MM.1S (cell line): ENCODE results near the gene DHRS2.
"Not testable (repeated sequence)": the region's sequence is repeated elsewhere in the genome, so short reads cannot be mapped to it uniquely, and the experiment has no call there.

Source experiments
- DNase-seq: peaks from one replicate; pipeline ENCODE4 v3.0.0-alpha.2; 2015
- H2AFZ ChIP-seq: fragments of 300-600 bp; sonication (generic); 2 replicates; pipeline ENCODE4 v1.6.0; 2016; ENCODE audit warnings: antibody characterized with exemption, low read length
- H3F3A ChIP-seq: fragments of 300-600 bp; sonication (generic); 2 replicates; pipeline ENCODE4 v1.6.1; 2016; ENCODE audit warnings: mild to moderate bottlenecking, antibody characterized with exemption, low read length, moderate library complexity, mixed read lengths; ENCODE audit not compliant: insufficient read depth
- H3K27ac ChIP-seq: fragments of 300-600 bp; sonication (generic); 2 replicates; pipeline ENCODE4 v1.5.1; 2016; ENCODE audit warnings: mild to moderate bottlenecking, low read length
- H3K27me3 ChIP-seq: fragments of 300-600 bp; sonication (generic); replicated peaks from 2 replicates; pipeline ENCODE4 v1.6.0; 2016; ENCODE audit warnings: low read length; ENCODE audit not compliant: insufficient read depth
- H3K36me3 ChIP-seq: fragments of 300-600 bp; sonication (generic); replicated peaks from 2 replicates; pipeline ENCODE4 v1.6.1; 2016; ENCODE audit warnings: mild to moderate bottlenecking, low read length, mixed read lengths; ENCODE audit not compliant: insufficient read depth
- H3K4me1 ChIP-seq: fragments of 300-600 bp; sonication (generic); 2 replicates; pipeline ENCODE4 v1.6.1; 2016; ENCODE audit warnings: low read length, mixed read lengths
- H3K4me2 ChIP-seq: fragments of 300-600 bp; sonication (generic); 2 replicates; pipeline ENCODE4 v1.6.0; 2016; ENCODE audit warnings: low read depth, low read length
- H3K4me3 ChIP-seq: fragments of 300-600 bp; sonication (generic); 2 replicates; pipeline ENCODE4 v1.5.1; 2016; ENCODE audit warnings: low read length, mixed read lengths
- H3K79me2 ChIP-seq: fragments of 300-600 bp; sonication (generic); 2 replicates; pipeline ENCODE4 v1.6.1; 2016; ENCODE audit warnings: mixed run types, low read length, mixed read lengths
- H3K9ac ChIP-seq: fragments of 300-600 bp; sonication (generic); 2 replicates; pipeline ENCODE4 v1.6.1; 2016; ENCODE audit warnings: low read length, mixed read lengths
- H3K9me2 ChIP-seq: fragments of 300-600 bp; sonication (generic); replicated peaks from 2 replicates; pipeline ENCODE4 v1.6.1; 2016; ENCODE audit warnings: mild to moderate bottlenecking, low read length, mixed read lengths; ENCODE audit not compliant: insufficient read depth
- H3K9me3 ChIP-seq: fragments of 300-600 bp; sonication (generic); replicated peaks from 2 replicates; pipeline ENCODE4 v1.6.1; 2016; ENCODE audit warnings: mild to moderate bottlenecking, low read length, mixed read lengths; ENCODE audit not compliant: insufficient read depth
- H4K20me1 ChIP-seq: fragments of 300-600 bp; sonication (generic); 2 replicates; pipeline ENCODE4 v1.6.1; 2016; ENCODE audit warnings: mild to moderate bottlenecking, low read length, moderate library complexity, mixed read lengths; ENCODE audit not compliant: insufficient read depth
- EZH2 ChIP-seq: fragments of 300-600 bp; sonication (generic); optimal IDR thresholded peaks from 2 replicates; pipeline ENCODE3; 2017; ENCODE audit warnings: low read depth, mild to moderate bottlenecking, antibody characterized with exemption, low read length, mixed read lengths
- EZH2phosphoT487 ChIP-seq: fragments of 300-600 bp; sonication (generic); IDR thresholded peaks from 2 replicates; pipeline ENCODE4 v1.6.1; 2018; ENCODE audit warnings: antibody characterized with exemption, low read length
- TF ChIP-seq, protein P1 (sequence below): fragments of 300-600 bp; sonication (generic); IDR thresholded peaks from 2 replicates; pipeline ENCODE4 v1.5.1; 2016; ENCODE audit warnings: antibody characterized with exemption, low read length, mixed read lengths

The DHRS2 gene

DNA sequence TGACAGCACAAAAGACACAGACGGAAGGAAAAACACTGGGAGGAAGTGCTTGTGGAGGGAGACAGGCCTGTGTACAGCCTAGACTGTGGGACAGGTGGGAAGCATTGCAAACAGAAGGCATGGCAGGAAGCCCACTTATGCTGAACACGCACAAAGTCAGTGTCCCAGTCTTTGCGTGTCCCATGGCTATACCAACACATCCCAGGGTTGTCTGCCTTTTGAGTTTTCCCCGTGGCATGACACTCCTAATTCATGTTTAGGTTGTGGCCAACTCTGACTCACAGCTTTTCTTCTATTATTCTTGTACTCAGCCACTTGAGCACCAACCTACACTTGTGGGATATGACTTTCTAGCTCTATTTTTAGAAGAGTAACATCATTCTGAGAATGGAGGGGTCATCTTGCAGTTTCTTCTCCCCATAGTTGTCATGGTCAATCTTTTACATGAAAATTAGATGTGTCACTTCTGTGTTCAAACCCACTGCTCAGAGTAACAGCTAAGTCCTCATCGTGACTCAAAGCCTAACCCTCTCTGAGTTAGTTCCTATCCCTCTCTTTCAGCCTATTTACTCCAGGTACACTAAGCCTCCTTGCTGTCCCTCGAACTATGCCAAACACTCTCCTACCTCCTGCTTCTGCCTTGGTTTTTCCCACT is 30.1 kb upstream of the DHRS2 start:
- no peak overlapping the region for H2AFZ ChIP-seq
- no peaks in the 10 kb centered on the region for H3K9me3 ChIP-seq
- H3F3A ChIP-seq: no peaks in the 10 kb centered on the region
- no peaks in the 10 kb centered on the region for H3K9me2 ChIP-seq
- H3K4me1 ChIP-seq: no peaks in the 10 kb centered on the region
- no peaks in the 10 kb centered on the region for H3K79me2 ChIP-seq
- no peaks in the 10 kb centered on the region for H4K20me1 ChIP-seq
- H3K36me3 ChIP-seq: no peaks in the 10 kb centered on the region
- H3K27ac ChIP-seq: no peak overlapping the region
- H3K4me2 ChIP-seq: no peak overlapping the region
- H3K9ac ChIP-seq: no peak overlapping the region
- TF ChIP-seq EZH2phosphoT487: no peak
- TF ChIP-seq, protein P1, sequence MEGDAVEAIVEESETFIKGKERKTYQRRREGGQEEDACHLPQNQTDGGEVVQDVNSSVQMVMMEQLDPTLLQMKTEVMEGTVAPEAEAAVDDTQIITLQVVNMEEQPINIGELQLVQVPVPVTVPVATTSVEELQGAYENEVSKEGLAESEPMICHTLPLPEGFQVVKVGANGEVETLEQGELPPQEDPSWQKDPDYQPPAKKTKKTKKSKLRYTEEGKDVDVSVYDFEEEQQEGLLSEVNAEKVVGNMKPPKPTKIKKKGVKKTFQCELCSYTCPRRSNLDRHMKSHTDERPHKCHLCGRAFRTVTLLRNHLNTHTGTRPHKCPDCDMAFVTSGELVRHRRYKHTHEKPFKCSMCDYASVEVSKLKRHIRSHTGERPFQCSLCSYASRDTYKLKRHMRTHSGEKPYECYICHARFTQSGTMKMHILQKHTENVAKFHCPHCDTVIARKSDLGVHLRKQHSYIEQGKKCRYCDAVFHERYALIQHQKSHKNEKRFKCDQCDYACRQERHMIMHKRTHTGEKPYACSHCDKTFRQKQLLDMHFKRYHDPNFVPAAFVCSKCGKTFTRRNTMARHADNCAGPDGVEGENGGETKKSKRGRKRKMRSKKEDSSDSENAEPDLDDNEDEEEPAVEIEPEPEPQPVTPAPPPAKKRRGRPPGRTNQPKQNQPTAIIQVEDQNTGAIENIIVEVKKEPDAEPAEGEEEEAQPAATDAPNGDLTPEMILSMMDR: no peak
- no peak overlapping the region for H3K4me3 ChIP-seq
- H3K27me3 ChIP-seq: no peaks in the 10 kb centered on the region
- DNase-seq: no peak

DNA sequence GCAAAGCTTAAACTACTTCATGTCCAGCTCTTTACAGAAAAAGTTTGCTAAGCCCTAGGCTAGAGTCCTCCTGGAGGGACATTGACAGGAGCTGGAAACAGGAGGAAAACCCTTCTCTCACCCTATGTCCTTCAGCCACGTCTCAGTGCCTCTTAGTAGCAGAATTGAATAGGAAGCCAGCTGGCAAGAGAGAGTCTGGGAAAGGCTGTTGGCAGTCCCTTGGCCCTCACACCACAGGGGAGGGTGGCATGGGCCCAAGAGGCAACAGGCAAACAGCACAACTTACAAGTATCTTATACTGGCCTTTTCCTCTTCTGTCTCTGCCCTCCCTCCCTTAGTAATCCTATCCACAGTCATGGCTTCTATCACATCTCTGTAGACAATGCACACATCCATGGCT is 27.7 kb upstream of the DHRS2 start:
- TF ChIP-seq EZH2phosphoT487: no peak
- no peak for TF ChIP-seq EZH2
- TF ChIP-seq, protein P1: no peak
- Histone ChIP-seq H3K9me2 (no peaks in the 10 kb centered on the region), H3K9ac (no peak overlapping the region), H3K4me1 (no peaks in the 10 kb centered on the region), H3K4me2 (no peak overlapping the region), H3F3A (no peaks in the 10 kb centered on the region), H3K4me3 (no peak overlapping the region), H4K20me1 (no peaks in the 10 kb centered on the region), H3K36me3 (no peaks in the 10 kb centered on the region), H3K9me3 (no peaks in the 10 kb centered on the region), H3K79me2 (no peaks in the 10 kb centered on the region), H3K27me3 (no peaks in the 10 kb centered on the region), H2AFZ (no peak overlapping the region), H3K27ac (no peak overlapping the region)
- no peak for DNase-seq

DNA sequence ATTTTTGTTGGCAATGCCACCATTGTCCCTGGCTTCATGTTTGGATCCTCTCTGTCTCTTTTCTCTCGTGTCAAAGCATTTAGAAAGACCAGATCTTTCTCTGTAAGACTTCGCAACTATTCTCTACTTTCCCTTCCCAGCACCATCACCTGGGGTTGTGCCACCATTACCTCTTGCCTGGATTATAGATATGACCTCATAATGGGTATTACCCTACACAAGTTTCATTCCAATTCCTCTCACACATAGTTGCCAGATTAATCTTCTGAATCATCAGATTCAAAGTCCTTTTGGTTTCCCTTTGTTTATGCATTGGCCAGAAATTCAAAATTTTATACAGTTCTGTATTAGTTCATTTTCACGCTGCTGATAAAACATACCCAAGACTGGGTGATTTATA is 27.2 kb upstream of the DHRS2 start:
- Histone ChIP-seq H3K27ac (no peak overlapping the region), H3K4me3 (no peak overlapping the region), H3K27me3 (no peaks in the 10 kb centered on the region)

DNA sequence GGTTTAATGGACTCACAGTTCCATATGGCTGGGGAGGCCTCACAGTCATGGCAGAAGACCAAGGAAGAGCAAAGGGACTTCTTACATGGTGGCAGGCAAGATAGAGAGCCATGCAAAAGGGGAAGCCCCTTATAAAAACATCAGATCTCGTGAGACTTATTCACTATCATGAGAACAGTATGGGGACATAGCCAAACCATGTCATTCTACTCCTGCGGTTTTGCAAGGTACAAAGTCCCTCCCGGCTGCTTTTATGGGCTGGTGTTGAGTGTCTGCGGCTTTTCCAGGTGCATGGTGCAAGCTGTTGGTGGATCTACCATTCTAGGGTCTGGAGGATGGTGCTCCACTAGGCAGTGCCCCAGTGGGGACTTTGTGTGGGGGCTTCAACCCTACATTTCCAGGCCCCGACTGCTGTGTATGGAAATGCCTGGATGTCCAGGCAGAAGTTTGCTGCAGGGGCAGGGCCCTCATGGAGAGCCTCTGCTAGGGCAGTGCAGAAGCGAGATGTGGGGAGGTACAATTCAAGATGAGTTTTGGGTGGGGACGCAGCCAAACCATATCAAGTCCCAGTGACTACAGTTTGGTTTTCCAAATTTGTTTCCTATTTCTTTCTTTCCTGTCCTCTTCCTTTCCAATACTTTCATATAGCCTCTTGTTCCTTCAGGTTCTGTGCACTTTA is 26.6 kb upstream of the DHRS2 start:
- DNase-seq, H3K9me2 ChIP-seq, H2AFZ ChIP-seq, H3K9me3 ChIP-seq, H3F3A ChIP-seq, H4K20me1 ChIP-seq, H3K4me2 ChIP-seq, H3K27me3 ChIP-seq, H3K4me3 ChIP-seq, H3K4me1 ChIP-seq, H3K9ac ChIP-seq, H3K79me2 ChIP-seq, H3K27ac ChIP-seq, H3K36me3 ChIP-seq: not testable (repeated sequence)

More for the DNA sequence above, 27.2 kb upstream of the DHRS2 start:
- Histone ChIP-seq H3K9ac (no peak overlapping the region), H3K79me2 (no peaks in the 10 kb centered on the region), H3K9me3 (no peaks in the 10 kb centered on the region), H3K4me2 (no peak overlapping the region), H3F3A (no peaks in the 10 kb centered on the region), H4K20me1 (no peaks in the 10 kb centered on the region), H2AFZ (no peak overlapping the region), H3K4me1 (no peaks in the 10 kb centered on the region), H3K36me3 (no peaks in the 10 kb centered on the region), H3K9me2 (no peaks in the 10 kb centered on the region)
- DNase-seq: no peak
- no peak for TF ChIP-seq EZH2phosphoT487
- TF ChIP-seq EZH2: no peak
- TF ChIP-seq, protein P1: no peak
